Retinal pigment epithelial cell (primary cell): Measurements from ENCODE around the gene CTXND1.

Experiments used
- DNase-seq: peaks from one replicate; pipeline ENCODE4 v3.0.0-alpha.2; 2010; ENCODE audit warnings: low read depth
- H3K4me3 ChIP-seq: 2 replicates; pipeline ENCODE4 v1.5.1; 2011; ENCODE audit warnings: mild to moderate bottlenecking, low read length, control low read depth, moderate library complexity
- CTCF ChIP-seq: conservative IDR thresholded peaks from 2 replicates; pipeline ENCODE4 v1.5.1; 2011; ENCODE audit warnings: low read depth, low read length, control low read depth, inconsistent platforms

CTXND1 gene

GRCh38 chr15:80211976-80212375, 40.0 kb downstream of the CTXND1 start:
- no peak for TF ChIP-seq CTCF
- no peak overlapping the region for H3K4me3 ChIP-seq
- no peak for DNase-seq

GRCh38 chr15:80210611-80211573, 41.1 kb downstream of the CTXND1 start:
- H3K4me3 ChIP-seq: no peak overlapping the region
- no peak for DNase-seq
- TF ChIP-seq CTCF: no peak

- no peak overlapping the region for H3K4me3 ChIP-seq
Measured at GRCh38 chr15:80208758-80209734, 43.0 kb downstream of the CTXND1 start.

GRCh38 chr15:80207887-80208286, 44.1 kb downstream of the CTXND1 start:
- DNase-seq: no peak
- H3K4me3 ChIP-seq: no peak overlapping the region

More at GRCh38 chr15:80208758-80209734, 43.0 kb downstream of the CTXND1 start:
- TF ChIP-seq CTCF: no peak
- peak; percentile 20 for DNase-seq

GRCh38 chr15:80204231-80204630, 47.8 kb downstream of the CTXND1 start:
- no peak for TF ChIP-seq CTCF
- DNase-seq: no peak
- H3K4me3 ChIP-seq: no peak overlapping the region

More at GRCh38 chr15:80207887-80208286, 44.1 kb downstream of the CTXND1 start:
- TF ChIP-seq CTCF: no peak

- H3K4me3 ChIP-seq: no peak overlapping the region
- no peak for TF ChIP-seq CTCF
- no peak for DNase-seq
Measured at GRCh38 chr15:80203361-80203885, 48.6 kb downstream of the CTXND1 start.
